Ishikawa (cell line): ENCODE measurements around the gene CHEK2.

ENCODE experiments used
- CEBPB ChIP-seq: IDR thresholded peaks from 2 replicates; pipeline ENCODE4 v1.6.1; 2012
- CREB1 ChIP-seq: IDR thresholded peaks from 2 replicates; pipeline ENCODE4 v1.6.1; 2012; ENCODE audit warnings: low read depth
- EGR1 ChIP-seq: IDR thresholded peaks from 2 replicates; pipeline ENCODE4 v1.6.1; 2012
- EP300 ChIP-seq: IDR thresholded peaks from 2 replicates; pipeline ENCODE4 v1.6.1; 2012; ENCODE audit warnings: borderline replicate concordance
- FOXM1 ChIP-seq: IDR thresholded peaks from 2 replicates; pipeline ENCODE4 v1.6.1; 2012; ENCODE audit warnings: low read depth, borderline replicate concordance
- MAX ChIP-seq: IDR thresholded peaks from 2 replicates; pipeline ENCODE4 v1.6.1; 2012
- NFIC ChIP-seq: IDR thresholded peaks from 2 replicates; pipeline ENCODE4 v1.6.1; 2012
- RAD21 ChIP-seq: IDR thresholded peaks from 2 replicates; pipeline ENCODE4 v1.6.1; 2012; ENCODE audit warnings: low read depth
- REST ChIP-seq: IDR thresholded peaks from 2 replicates; pipeline ENCODE4 v1.6.1; 2012; ENCODE audit warnings: low read depth, mild to moderate bottlenecking
- TAF1 ChIP-seq: IDR thresholded peaks from 2 replicates; pipeline ENCODE4 v1.6.1; 2012; ENCODE audit warnings: low read depth, mild to moderate bottlenecking
- TCF12 ChIP-seq: IDR thresholded peaks from 2 replicates; pipeline ENCODE4 v1.6.1; 2012; ENCODE audit warnings: low read depth
- TEAD4 ChIP-seq: IDR thresholded peaks from 2 replicates; pipeline ENCODE4 v1.6.1; 2012
- USF1 ChIP-seq: IDR thresholded peaks from 2 replicates; pipeline ENCODE4 v1.6.1; 2012
- YY1 ChIP-seq: IDR thresholded peaks from 2 replicates; pipeline ENCODE4 v1.6.1; 2012; ENCODE audit warnings: low read depth
- ZBTB7A ChIP-seq: IDR thresholded peaks from 2 replicates; pipeline ENCODE4 v1.6.1; 2012; ENCODE audit warnings: low read depth

Gene CHEK2

GRCh38 chr22:28750471-28750881, 8.9 kb upstream of the CHEK2 start:
- TF ChIP-seq FOXM1, result no peak
- TF ChIP-seq CEBPB, result no peak
- no peak for TF ChIP-seq NFIC
- TF ChIP-seq MAX, result no peak
- TF ChIP-seq RAD21, result no peak
- no peak for TF ChIP-seq TCF12
- TF ChIP-seq EGR1, result no peak
- TF ChIP-seq REST, result no peak

- TF ChIP-seq NFIC (no peak), TEAD4 (no peak), EP300 (no peak), REST (no peak), ZBTB7A (no peak), MAX (no peak), TCF12 (no peak), EGR1 (no peak), USF1 (no peak), CEBPB (no peak), TAF1 (no peak), FOXM1 (no peak), RAD21 (no peak), YY1 (no peak), CREB1 (no peak)
Observed at GRCh38 chr22:28743852-28744251, 2.2 kb upstream of the CHEK2 start.

GRCh38 chr22:28742562-28742962, 942 bp upstream of the CHEK2 start:
- TF ChIP-seq NFIC (no peak), CREB1 (no peak), TCF12 (no peak), CEBPB (no peak), TAF1 (no peak), REST (no peak), EGR1 (no peak), TEAD4 (no peak), USF1 (no peak), YY1 (no peak), EP300 (no peak), FOXM1 (no peak), MAX (no peak), RAD21 (no peak), ZBTB7A (no peak)

GRCh38 chr22:28741200-28741784, 328 bp downstream of the CHEK2 start:
- TF ChIP-seq CEBPB, result no peak
- TF ChIP-seq RAD21, result no peak
- TF ChIP-seq YY1, result no peak
- TF ChIP-seq EP300, result no peak
- no peak; the same call in 1 of the 2 replicates for TF ChIP-seq EGR1
